Measurements from ENCODE around the gene RASA2. TPM values are rescaled to one million over a fixed set of nuclear protein-coding genes. Genes with fewer than 3 reads are reported as not detected.

Gene RASA2
- total and polyA plus RNA-seq, 2 of the 4 experiments (the other 2 are of a cell fraction), result 6.1 to 14.0 TPM

GRCh38 chr3:141441381-141442364 lies 45.2 kb upstream of the RASA2 start:
- peak overlapping the region; percentile 100 for H3K18ac ChIP-seq (ENCODE audit: low read depth, low read length)
- peak overlapping the region; percentile 96; the same call in 2 of the 3 replicates for H2BK15ac ChIP-seq (ENCODE audit: low read depth, low read length)
- H2AK9ac ChIP-seq (replicated peaks; ENCODE audit: low read depth, low read length, poor library complexity), result peak overlapping the region; percentile 49
- peaks cover 34% of the 10 kb centered on the region for H3K4me1 ChIP-seq (ENCODE audit: control insufficient read depth, insufficient read depth, low read length)
- H2BK5ac ChIP-seq (ENCODE audit: low read depth, low read length, poor library complexity, severe bottlenecking), result peak overlapping the region; percentile 99
- in situ Hi-C loops (cut with MboI; ENCODE audit: low sequenced_read_pairs), result loop anchor here (5.0 kb wide), 1 partner anchor 129 kb away; no protein-coding TSS in a partner anchor
- H3K27me3 ChIP-seq (ENCODE audit: control insufficient read depth, insufficient read depth, low read length), result no peaks in the 10 kb centered on the region
- peak overlapping the region; percentile 94 for H2BK120ac ChIP-seq (ENCODE audit: low read depth, low read length)
- peak overlapping the region; percentile 88 for H3K23ac ChIP-seq (ENCODE audit: low read depth, low read length)
- H3K79me1 ChIP-seq (ENCODE audit: low read depth in 1 of 2, low read length in 2 of 2), result peaks cover 50 to 87% of the 10 kb centered on the region in 2 experiments
- peaks cover 44% of the 10 kb centered on the region for H3K36me3 ChIP-seq (ENCODE audit: control insufficient read depth, insufficient read depth, low read length)
- DNase-seq (peak; percentile 90), ATAC-seq (ENCODE audit: low read depth) (peak; percentile 72)
- peak overlapping the region; percentile 95 for H4K91ac ChIP-seq (ENCODE audit: insufficient read depth, low read depth, low read length)
- BruUV-seq (replicated peaks), result TSS peak; percentile 54
- ChIA-PET CTCF (interaction anchor here (0.6 to 1.6 kb wide), 14 partner anchors 10 to 180 kb away, joined by 3 to 9 read pairs (median 4); partner anchors contain the start of gene ZBTB38), POLR2A (ENCODE audit: unreplicated experiment) (interaction anchor here (0.6 kb wide), 1 partner anchor 14 kb away, joined by 3 read pairs; no protein-coding TSS in a partner anchor)
- peak overlapping the region; percentile 59 for H3K4me2 ChIP-seq (ENCODE audit: low read depth, low read length)
- dilution Hi-C loops (cut with HindIII; ENCODE audit: low sequenced_read_pairs, unreplicated experiment), result no loop called here
- H3K9me1 ChIP-seq (ENCODE audit: insufficient read depth, low read length), result peaks cover 11% of the 10 kb centered on the region; the same call in 1 of the 2 replicates
- no CpG with 5 or more reads among the region's 10 CpGs for WGBS, 2 experiments (ENCODE audit: extremely low coverage in 2 of 2, insufficient read length in 1 of 2)
- H2BK20ac ChIP-seq (ENCODE audit: low read depth, low read length), result peak overlapping the region; percentile 91
- peak overlapping the region; percentile 88 for H3K14ac ChIP-seq (replicated peaks; ENCODE audit: low read depth, low read length)
- H4K20me1 ChIP-seq (ENCODE audit: insufficient read depth, low read length), result no peaks in the 10 kb centered on the region; the same call in 1 of the 2 replicates
- H3K56ac ChIP-seq (ENCODE audit: extremely low read depth, insufficient read depth, low read length), result peak overlapping the region; percentile 79
- peak overlapping the region; percentile 97 for H3K4ac ChIP-seq (ENCODE audit: low read depth, low read length)
- no peak overlapping the region for H3K4me3 ChIP-seq (ENCODE audit: insufficient read depth, low read depth, low read length)
- intact Hi-C loops (cut with micrococcal nuclease), result loop anchor here (2.0 kb wide), 1 partner anchor 35 kb away; no protein-coding TSS in a partner anchor
- peak overlapping the region; percentile 81 for H2AK5ac ChIP-seq (ENCODE audit: low read depth, low read length)
- H3K27ac ChIP-seq (ENCODE audit: insufficient read depth, low read length), result peak overlapping the region; percentile 97
- peak overlapping the region; percentile 91 to 94 for H4K8ac ChIP-seq (ENCODE audit: low read depth in 2 of 2, low read length in 2 of 2)
- H2AFZ ChIP-seq (replicated peaks; ENCODE audit: low read length, poor library complexity), result no peak overlapping the region
- H3K9me3 ChIP-seq (ENCODE audit: control insufficient read depth, insufficient read depth, low read length), result no peaks in the 10 kb centered on the region
- H3K9ac ChIP-seq (ENCODE audit: low read depth, low read length), result peak overlapping the region; percentile 63
- H4K5ac ChIP-seq (ENCODE audit: low read depth, low read length), result peak overlapping the region; percentile 99
- TF ChIP-seq RCOR1 (IDR thresholded peaks at IDR 0.05; ENCODE audit: insufficient replicate concordance, low read length) (no peak), FOS (IDR thresholded peaks at IDR 0.05; ENCODE audit: low read depth, low read length) (peak; percentile 56; the same call in 1 of the 2 replicates), CHD1 (IDR thresholded peaks at IDR 0.05; ENCODE audit: low read depth, low read length) (no peak), MXI1 (IDR thresholded peaks at IDR 0.05; ENCODE audit: borderline replicate concordance, low read depth, low read length) (no peak), MAZ (IDR thresholded peaks at IDR 0.05; ENCODE audit: borderline replicate concordance, low read depth, low read length) (0 out of 2 replicates have a peak, but pooled peaks have one; percentile 31), BHLHE40 (IDR thresholded peaks at IDR 0.05; ENCODE audit: low read depth, low read length) (no peak), MAFK (IDR thresholded peaks at IDR 0.05; ENCODE audit: low read depth, low read length) (no peak), ELK1 (IDR thresholded peaks at IDR 0.05; ENCODE audit: borderline replicate concordance, low read depth, low read length) (no peak), CEBPB (IDR thresholded peaks at IDR 0.05; ENCODE audit: low read depth, low read length) (no peak), SMC3 (IDR thresholded peaks at IDR 0.05; ENCODE audit: low read depth, low read length) (no peak), RAD21 (IDR thresholded peaks at IDR 0.05; ENCODE audit: low read length) (peak; percentile 51), RFX5 (IDR thresholded peaks at IDR 0.05; ENCODE audit: low read depth, low read length) (no peak), CTCF (conservative IDR thresholded peaks at IDR 0.05; ENCODE audit: low read depth, low read length) (peak; percentile 67)
